ENCODE data around the gene CCDC69.

Gene CCDC69

DNA sequence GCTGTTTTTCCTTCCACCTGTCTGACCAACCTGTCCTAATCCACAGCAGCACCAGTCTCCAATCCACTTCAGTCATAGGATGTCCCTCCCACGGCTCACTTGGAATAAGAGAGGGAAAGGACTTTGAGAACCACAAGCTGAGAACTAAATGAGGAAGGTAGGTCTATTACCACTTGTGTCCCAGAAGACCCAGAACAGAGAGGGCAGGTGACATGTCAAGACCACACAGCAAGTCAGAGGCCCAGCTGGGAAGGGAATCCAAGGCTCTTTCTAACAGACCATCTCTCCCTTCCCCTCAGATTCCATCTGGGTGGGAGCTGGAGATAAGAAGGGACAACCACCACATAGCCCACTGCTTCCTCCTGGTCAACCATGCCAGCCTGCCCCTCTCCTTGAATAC lies 81.0 kb downstream of the CCDC69 start:
- DNase-seq (ENCODE audit: low read depth in 2 of 2), result no peak

DNA sequence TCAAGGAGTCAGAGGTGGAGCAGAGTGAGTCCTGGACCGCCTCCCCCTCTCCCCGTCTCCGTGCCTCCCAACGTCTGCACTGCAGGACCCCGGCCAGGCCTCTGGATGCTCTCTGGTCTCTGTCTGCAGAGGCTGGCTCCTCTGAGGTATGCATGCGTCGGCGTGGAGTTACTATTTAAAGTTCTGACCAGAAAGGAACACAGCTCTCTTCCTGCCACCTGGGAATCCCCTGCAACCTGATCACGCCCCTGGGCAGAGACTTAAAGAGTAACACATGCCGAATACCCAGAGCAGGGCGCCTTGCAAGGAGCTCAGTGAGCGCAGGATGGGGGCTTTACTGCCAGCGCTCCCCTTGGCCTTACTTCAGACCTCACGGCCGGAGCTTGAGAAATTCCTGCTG lies 82.4 kb downstream of the CCDC69 start:
- peak in 1 of 2 donors; percentile 49 for DNase-seq (ENCODE audit: low read depth in 2 of 2)

DNA sequence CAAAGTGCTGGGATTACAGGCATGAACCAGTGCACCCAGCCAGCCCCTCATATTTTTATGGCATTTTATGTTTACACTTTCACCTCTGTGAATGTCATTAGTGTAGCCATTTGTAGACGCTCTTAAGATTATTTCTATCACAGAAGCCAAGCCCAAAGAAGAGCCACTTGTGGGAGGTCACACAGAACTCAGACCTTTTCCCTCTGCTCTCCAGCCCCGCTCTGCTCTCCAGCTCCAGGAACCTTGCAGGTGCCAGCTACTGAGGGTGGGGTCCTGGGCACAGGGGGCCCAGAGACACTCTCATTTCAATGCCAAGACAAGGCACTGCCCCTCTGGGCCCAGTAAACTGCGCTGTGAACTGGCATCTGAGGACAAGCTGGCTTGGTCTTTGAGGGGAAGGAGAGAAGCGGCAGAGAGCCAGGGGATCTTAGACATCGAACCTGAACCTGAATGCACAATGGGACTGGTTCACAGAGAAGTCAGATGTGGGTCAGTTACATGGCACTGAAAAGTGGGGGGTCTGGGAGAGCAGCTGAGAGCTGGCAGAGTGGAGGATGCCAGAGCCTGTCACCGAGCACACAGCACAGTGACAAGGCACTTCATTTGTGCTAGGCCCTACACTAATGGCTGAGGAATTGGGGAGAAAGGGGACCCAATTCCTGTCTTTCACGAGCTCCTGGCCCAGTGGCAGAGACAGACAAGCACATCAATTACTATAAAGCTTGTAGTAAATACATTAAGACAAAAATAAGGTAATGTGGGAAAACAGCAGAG lies 83.0 kb downstream of the CCDC69 start:
- DNase-seq (ENCODE audit: low read depth in 2 of 2), result no peak

DNA sequence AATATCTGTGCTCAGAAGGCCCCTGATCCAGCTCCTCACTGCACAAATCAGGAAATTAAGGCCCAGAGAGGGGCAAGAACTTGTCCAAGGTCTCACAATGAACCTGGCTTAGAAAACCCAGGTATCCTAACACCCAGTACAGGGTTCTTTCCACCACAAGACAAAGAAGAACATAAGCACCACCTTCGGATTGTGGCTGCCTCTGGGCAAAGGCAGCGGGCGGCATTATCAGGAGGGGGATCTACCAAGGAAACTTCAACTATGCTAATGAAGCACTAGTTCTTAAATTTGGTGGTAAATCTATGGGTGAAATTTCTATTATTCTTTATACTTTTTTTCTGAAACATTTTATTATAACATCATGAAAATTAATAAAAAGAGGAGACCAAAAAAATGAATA lies 84.2 kb downstream of the CCDC69 start:
- no peak for DNase-seq (ENCODE audit: low read depth in 2 of 2)

DNA sequence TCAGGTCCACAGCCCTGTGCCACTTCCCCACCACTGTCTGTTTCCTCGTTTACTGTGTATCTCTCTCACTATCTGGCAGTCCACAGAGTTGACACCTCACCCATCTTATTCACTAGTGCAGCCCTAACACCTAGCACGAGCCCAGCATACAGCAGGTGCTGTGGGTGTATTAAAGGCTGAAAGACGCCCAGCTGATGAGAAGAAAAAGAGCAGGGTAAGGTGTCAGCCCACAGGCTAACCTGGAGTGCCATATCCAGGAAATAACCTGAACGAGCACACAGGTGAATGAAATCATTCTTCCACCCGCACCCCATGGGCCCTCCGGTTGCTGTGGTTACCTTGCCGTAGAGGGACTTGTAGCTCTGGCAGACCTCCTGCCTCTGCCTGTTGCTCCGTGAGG lies 84.9 kb downstream of the CCDC69 start:
- no peak for DNase-seq (ENCODE audit: low read depth in 2 of 2)

DNA sequence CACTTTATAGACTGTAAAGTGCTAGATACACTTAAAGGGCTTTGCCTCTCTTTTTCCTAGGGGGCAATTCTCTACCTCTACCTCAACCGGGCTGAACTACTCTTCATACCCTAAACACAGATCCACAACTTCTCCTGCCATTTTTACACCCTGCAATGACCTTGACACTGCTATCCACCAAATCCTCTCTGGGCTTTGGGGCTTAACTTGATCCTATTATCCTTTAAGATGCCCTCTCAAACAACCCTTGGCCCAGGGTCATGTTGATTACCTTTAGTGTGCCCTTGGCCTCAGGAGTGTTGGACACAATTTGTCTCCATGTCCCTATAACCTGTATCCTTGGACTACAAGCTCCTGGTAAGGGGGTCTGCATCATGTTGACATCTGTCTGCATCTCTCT lies 85.8 kb downstream of the CCDC69 start:
- no peak for DNase-seq (ENCODE audit: low read depth in 2 of 2)

DNA sequence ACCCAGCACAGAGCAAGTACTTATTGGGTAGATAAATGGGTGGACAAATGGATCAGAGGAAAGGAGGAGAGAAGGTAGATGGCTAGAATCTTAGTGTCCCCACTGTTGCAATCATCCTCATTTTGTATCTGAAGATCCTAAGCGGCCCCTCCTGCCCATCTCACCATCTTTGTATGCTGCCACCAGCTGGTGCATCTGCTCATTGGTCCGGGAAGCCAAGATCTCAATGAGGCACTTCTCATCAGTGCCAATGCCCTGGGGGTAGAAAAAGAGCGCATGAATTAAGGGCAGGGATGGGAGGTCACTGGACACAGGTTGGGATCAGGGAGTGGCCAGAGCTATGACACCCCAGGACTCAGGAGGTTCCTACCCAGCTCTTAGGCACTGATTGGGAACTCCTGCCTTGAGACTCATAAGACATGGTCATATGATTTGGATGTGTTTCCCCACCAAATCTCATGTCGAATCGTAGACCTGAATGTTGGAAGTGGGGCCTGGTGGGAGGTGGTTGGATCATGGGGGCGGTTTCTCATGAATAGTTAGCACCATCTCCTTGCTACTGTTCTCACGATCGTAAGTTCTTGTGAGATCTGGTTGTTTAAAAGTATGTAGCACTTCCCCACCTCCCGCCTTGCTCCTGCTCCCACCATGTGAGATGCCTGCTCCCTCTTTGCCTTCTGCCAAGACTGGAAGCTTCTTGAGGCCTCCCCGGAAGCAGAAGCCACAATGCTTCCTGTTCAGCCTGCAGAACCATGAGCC lies 86.6 kb downstream of the CCDC69 start:
- DNase-seq (ENCODE audit: low read depth in 2 of 2), result no peak

DNA sequence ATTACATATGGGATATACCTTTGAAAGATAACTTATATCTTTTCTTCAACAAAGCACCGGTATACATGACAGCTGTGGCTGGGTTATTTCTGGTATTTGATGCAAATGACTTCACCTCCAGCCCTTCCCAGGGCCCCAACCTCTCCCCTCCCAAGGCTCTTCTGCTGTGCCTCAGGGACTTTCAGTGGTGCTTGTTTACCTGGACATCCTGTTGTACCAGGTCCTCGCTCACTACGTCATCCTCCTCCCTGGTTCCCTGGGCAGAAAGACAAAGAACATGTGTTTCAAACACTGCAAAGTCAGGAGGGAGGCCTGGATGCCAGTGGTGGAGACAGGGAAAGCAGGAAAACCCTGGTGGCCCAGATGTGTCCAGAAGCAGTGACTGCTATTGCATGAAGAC lies 89.7 kb downstream of the CCDC69 start:
- no peak for DNase-seq (ENCODE audit: low read depth in 2 of 2)

DNA sequence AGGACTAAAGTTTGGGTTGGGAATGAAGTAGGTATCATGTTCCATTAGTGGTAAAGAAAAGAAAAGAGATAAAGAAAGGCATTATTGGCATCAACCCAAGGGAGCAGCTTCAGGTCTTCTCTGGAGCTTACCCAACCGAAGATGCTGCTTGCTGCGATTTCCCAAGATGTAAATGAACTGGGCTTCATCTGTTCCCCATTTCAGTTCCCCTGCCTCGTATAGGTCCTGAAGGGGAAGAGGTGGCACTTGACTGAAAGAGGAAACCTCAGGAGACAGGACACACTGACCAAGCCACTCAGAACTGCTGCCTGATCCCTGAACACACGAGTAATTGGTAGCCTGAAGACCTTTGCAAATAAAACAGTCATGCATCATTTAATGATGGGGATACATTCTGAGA lies 90.9 kb downstream of the CCDC69 start:
- DNase-seq (ENCODE audit: low read depth in 2 of 2), result no peak
